ENCODE data around the gene CTF1. TPM values are rescaled to one million over a fixed set of nuclear protein-coding genes. Genes with fewer than 3 reads are reported as not detected.
A peak's percentile ranks its signal among the peaks of the same experiment; 100 is the strongest.

Gene CTF1
- total RNA-seq, 1 experiment from 2014 or later, result 1.4 TPM

- H3K4me1 ChIP-seq (ENCODE audit: control insufficient read depth in 1 of 2, insufficient read depth in 2 of 2, low read length in 2 of 2), result peaks cover 11 to 20% of the 10 kb centered on the region in 2 experiments; a peak in 3 of 4 replicates
- no peaks in the 10 kb centered on the region for H4K20me1 ChIP-seq (ENCODE audit: insufficient read depth)
- ATAC-seq (peak; percentile 82), DNase-seq (ENCODE audit: low read depth, low spot score) (peak; percentile 98)
- H3K9ac ChIP-seq (ENCODE audit: low read length), result peak overlapping the region; percentile 63
- peaks cover 10% of the 10 kb centered on the region; the same call in 1 of the 2 replicates for H3K79me2 ChIP-seq (ENCODE audit: insufficient read depth, low read length)
- intact Hi-C loops (cut with micrococcal nuclease), result loop anchor here (1.0 to 5.0 kb wide), 6 partner anchors 26 to 475 kb away; partner anchors contain the start of genes CTF1, PRR14, SEPHS2 and ZNF629
- ChIA-PET CTCF (interaction anchor here (1.0 kb wide), 1 partner anchor 20 kb away, joined by 4 read pairs; no protein-coding TSS in a partner anchor), RAD21 (ENCODE audit: low non-redundant PET in 1 of 2, low total read pairs in 2 of 2, uncharacterized antibody in 2 of 2, unreplicated experiment in 2 of 2) (no interaction called here), POLR2A (no interaction called here)
- peak overlapping the region; percentile 92 for H3K27ac ChIP-seq (ENCODE audit: low read depth, low read length)
- peak overlapping the region; percentile 95 for H3K4me2 ChIP-seq (ENCODE audit: low read length)
- no peaks in the 10 kb centered on the region for H3K27me3 ChIP-seq (ENCODE audit: insufficient read depth, low read length)
- TSS peak; percentile 78 for BruUV-seq (replicated peaks)
- peak overlapping the region; percentile 24 for H2AFZ ChIP-seq (ENCODE audit: low read depth, low read length, poor library complexity, severe bottlenecking)
- peaks cover 0 to 5% of the 10 kb centered on the region in 2 experiments; a peak in 1 of 4 replicates for H3K36me3 ChIP-seq (ENCODE audit: control insufficient read depth in 1 of 2, insufficient read depth in 2 of 2, low read length in 2 of 2)
- no peaks in the 10 kb centered on the region for H3K9me2 ChIP-seq (ENCODE audit: insufficient read depth)
- H3K4me3 ChIP-seq (replicated peaks in 1 of 2; ENCODE audit: low read depth in 1 of 2, low read length in 2 of 2), result peak overlapping the region; percentile 62 to 97
- no peaks in the 10 kb centered on the region for H3K9me3 ChIP-seq (ENCODE audit: control insufficient read depth in 1 of 2, insufficient read depth in 1 of 2, low read depth in 1 of 2, low read length in 2 of 2)
- TF ChIP-seq ZFX (IDR thresholded peaks at IDR 0.05), result no peak
- TF ChIP-seq EGR1 (IDR thresholded peaks at IDR 0.05; ENCODE audit: low read depth), result no peak
- TF ChIP-seq ZNF274 (IDR thresholded peaks at IDR 0.05; ENCODE audit: low read depth, low read length), result no peak
- TF ChIP-seq CBX3 (IDR thresholded peaks at IDR 0.05; ENCODE audit: low read depth), result no peak
- TF ChIP-seq RAD21 (IDR thresholded peaks at IDR 0.05; ENCODE audit: low read depth), result no peak
- no peak for TF ChIP-seq SP1 (IDR thresholded peaks at IDR 0.05; ENCODE audit: low read depth)
- no peak for TF ChIP-seq ELF1 (IDR thresholded peaks at IDR 0.05; ENCODE audit: borderline replicate concordance, low read depth)
- TF ChIP-seq EZH2phosphoT487 (IDR thresholded peaks at IDR 0.05; ENCODE audit: borderline replicate concordance), result no peak
- TF ChIP-seq TCF7L2 (IDR thresholded peaks at IDR 0.05; ENCODE audit: borderline replicate concordance, extremely low read depth, insufficient read depth, insufficient read length), result peak; percentile 51
- peak; percentile 50; the same call in 1 of the 2 replicates for TF ChIP-seq POLR2AphosphoS5 (IDR thresholded peaks at IDR 0.05; ENCODE audit: low read depth, low read length)
- no peak for TF ChIP-seq CEBPB (IDR thresholded peaks at IDR 0.05; ENCODE audit: low read depth)
- TF ChIP-seq POLR2A (IDR thresholded peaks at IDR 0.05; ENCODE audit: borderline replicate concordance, extremely low read depth, insufficient read depth, insufficient read length), result no peak
- no peak for TF ChIP-seq EZH2 (IDR thresholded peaks at IDR 0.05)
- TF ChIP-seq CTCF (IDR thresholded peaks at IDR 0.05 in 2 of 3, conservative IDR thresholded peaks at IDR 0.05 in 1 of 3; ENCODE audit: borderline replicate concordance in 1 of 3, insufficient read depth in 1 of 3, low read depth in 2 of 3, low read length in 2 of 3), result no peak
- no peak for TF ChIP-seq SRF (IDR thresholded peaks at IDR 0.05; ENCODE audit: low read depth)
- no peak for TF ChIP-seq REST (IDR thresholded peaks at IDR 0.05; ENCODE audit: low read depth)
- no peak for TF ChIP-seq JUND (IDR thresholded peaks at IDR 0.05)
- TF ChIP-seq ATF3 (IDR thresholded peaks at IDR 0.05), result no peak
- TF ChIP-seq YY1 (IDR thresholded peaks at IDR 0.05; ENCODE audit: extremely low read depth, insufficient replicate concordance, low read depth, low read length), result peak; percentile 100
- no peak for TF ChIP-seq FOSL1 (IDR thresholded peaks at IDR 0.05; ENCODE audit: low read depth)
- TF ChIP-seq MAX (IDR thresholded peaks at IDR 0.05), result no peak
Observed at GRCh38 chr16:30922420-30922959, 26.1 kb downstream of the CTF1 start.

All from HCT116 (cell line).